Measurements from ENCODE around the gene ANKS1A.
A peak's percentile ranks its signal among the peaks of the same experiment; 100 is the strongest.

The ANKS1A gene

DNA sequence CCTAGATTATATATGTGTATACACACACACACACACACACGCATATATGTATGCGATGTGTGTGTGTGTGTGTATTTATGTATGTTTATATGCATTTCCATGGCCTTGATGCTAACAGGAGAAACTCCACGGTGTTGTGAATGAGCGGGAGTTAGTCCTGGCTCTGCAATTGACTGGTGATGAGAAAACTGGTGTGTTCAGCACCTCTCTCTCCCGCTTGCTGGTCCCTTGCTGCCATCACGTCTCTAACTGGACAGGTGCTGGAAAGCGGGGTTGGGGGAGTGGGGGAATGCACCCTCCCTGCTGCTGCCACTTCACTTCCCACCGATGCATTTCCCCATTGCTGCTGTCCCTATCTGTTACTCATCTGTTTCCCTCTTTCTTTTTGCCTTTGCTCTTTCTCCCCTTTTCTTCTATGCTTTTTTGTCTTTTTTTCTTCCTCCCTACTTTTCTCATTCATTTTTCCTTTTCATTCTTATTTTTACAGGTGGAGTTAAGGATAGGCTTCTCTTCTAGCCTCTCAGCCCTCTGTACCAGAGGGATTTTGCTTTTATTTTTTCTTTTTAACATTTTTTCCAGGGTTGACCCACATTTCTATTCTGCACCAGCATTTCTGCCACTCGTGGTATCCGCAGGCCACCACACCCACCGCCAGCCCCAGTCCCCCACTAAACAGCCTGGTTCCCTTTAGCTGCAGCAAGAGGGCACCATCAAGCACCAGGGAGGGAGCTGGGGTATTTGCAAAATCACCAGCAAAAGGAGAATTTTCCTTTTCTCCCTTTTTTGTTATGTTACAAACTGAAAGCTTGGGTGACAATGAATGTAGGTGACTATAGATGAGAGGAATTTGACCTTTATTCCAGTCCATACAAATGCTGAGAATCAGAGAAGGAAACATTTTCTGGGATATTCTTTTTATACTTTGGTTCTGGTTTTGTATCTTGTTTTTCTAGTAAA is 136.5 kb downstream of the ANKS1A start:
- DNase-seq (ENCODE audit: low read depth): no peak

GRCh38 chr6:35026434-35027222 is 137.6 kb downstream of the ANKS1A start:
- DNase-seq (ENCODE audit: low read depth): peak; percentile 72

DNA sequence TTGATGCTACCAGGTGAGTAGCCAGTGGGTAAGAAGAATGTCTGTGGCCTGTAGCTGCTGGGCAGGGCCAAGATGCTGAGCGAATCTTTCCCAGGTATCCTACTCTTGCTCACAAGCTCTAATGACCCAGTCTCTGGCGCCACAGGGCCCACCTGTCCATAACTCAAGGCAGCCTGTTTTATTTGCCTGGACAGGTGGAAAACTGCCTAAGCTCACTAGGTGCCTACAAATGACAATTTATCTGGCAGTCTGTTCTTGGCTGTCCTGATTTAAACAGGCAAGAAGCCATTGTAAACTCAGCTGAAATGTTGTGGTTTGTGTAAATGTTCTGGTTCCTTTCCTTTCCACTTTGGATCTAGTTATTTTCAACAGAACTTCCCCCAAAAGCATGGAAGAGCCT is 138.8 kb downstream of the ANKS1A start:
- DNase-seq (ENCODE audit: low read depth): no peak

- no peak for DNase-seq (ENCODE audit: low read depth)
These were observed 140.0 kb downstream of the ANKS1A start for GRCh38 chr6:35028781-35029769.

DNA sequence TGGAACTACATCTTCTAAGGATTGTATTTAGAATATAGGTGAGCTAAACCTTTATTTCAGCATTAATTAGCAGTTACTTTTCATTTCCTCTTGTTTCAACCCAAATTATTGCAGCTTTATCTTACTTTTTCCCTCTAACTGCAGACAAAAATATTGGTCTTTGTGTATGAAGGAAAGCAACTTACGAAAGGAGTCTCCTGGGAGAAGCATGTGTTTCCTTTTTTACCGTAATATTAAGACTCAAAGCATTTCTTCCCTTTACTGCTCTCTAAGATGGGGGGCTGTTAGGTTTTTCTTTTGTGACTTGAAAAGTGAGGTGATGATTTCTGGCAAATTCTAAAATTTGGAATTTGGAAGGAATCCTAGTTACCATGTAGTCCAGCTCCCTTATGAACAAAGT is 141.0 kb downstream of the ANKS1A start:
- no peak for DNase-seq (ENCODE audit: low read depth)

DNA sequence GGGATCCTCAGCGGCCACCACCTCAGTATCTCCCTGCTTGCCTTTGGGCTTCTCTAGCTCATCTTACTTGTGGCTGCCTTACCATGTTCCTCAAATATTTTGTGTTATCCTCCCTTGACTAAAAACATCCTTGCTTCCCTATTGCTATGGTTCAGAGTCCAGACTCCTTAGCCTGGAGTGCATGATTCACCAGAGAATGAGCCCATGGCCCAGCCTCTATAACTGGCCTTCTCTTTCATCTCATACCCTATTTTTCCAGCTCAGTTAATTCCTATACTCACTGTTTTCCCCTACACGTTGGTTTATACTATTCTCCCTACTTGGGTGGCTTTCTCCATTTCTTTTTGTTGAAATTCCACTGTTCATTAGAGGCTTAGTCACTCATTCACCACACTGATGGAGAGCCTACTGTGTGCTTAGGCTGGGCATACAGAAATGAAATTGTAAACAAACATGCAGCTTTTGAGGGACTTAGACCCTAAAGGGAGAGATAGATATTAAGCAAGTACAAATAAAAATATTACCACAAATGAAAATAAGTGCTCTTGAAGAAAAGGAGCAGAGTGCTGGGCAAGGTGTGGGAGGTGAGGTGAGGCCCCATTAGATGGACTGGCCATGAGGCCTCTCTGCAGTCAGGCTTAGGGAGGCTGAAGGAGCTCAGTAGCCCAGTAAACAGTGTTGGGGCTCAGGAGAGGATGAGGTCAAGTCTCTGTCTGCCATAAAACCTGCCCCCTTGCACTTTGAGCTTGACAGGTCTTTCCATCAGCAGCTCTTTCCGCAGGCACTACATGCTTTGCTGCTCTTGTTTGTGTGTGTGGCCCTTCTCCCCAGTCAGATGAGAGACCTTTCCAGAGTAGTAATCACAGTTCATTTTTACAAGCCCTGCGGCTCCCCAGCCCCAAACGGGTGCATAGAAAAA is 142.8 kb downstream of the ANKS1A start:
- no peak for DNase-seq (ENCODE audit: low read depth)

DNA sequence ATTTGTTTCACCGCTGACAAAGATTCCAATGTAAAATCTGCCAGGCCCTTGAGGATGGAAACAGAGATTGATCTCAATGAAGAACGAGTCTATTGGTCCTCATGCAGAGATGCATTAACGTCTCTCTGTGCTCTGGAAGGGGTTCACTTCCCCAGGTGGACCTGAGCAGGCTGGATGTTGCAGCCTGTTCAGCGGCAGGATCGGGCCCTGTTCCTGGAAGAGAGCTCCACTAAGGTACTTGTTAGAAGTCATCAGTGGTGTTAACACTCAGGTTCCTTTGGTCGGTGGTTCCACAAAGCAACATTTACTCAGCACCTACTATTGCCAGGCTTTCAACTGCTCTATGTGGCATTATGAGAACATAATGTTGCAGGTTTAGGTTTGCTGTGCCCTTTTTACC is 144.6 kb downstream of the ANKS1A start:
- no peak for DNase-seq (ENCODE audit: low read depth)

- peak; percentile 48 for DNase-seq (ENCODE audit: low read depth)
These were observed 145.5 kb downstream of the ANKS1A start for GRCh38 chr6:35034411-35035191.

GRCh38 chr6:35035481-35036030 is 146.5 kb downstream of the ANKS1A start:
- no peak for DNase-seq (ENCODE audit: low read depth)

DNA sequence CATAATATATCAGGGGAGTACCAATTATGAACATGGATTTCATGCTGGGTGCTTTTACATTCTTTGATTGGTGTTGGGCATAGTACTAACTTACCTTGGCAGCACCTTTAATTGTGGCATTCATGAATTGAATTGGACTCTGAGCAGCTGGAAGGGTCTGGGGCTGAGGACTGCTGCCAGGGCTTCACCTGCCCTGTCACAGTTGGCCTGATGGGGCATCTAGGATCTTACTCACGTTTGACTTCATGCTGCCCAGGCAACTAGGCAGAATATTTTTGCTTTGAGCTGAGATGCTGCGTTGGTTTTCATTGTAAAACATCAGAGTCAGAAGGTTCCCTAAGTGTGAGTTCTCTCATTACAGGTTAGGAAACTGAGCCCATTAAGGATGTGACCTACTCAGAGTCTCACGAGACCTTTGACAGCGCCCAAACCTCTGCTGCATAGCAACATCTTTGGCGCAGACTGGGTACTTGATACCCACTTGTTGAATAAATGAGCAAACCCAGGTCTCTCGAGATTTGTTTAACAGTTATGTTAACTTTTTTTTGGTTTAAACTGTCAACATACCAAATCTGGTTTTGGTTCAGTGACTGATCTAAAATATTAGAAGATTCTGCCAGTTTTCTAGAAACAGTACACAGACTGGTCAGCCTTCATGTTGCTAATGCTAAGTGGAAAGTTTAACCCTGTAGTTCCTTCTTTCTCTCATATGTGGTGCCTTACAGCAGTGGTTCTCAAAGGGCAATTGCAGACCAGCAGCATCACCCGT is 147.2 kb downstream of the ANKS1A start:
- no peak for DNase-seq (ENCODE audit: low read depth)

DNA sequence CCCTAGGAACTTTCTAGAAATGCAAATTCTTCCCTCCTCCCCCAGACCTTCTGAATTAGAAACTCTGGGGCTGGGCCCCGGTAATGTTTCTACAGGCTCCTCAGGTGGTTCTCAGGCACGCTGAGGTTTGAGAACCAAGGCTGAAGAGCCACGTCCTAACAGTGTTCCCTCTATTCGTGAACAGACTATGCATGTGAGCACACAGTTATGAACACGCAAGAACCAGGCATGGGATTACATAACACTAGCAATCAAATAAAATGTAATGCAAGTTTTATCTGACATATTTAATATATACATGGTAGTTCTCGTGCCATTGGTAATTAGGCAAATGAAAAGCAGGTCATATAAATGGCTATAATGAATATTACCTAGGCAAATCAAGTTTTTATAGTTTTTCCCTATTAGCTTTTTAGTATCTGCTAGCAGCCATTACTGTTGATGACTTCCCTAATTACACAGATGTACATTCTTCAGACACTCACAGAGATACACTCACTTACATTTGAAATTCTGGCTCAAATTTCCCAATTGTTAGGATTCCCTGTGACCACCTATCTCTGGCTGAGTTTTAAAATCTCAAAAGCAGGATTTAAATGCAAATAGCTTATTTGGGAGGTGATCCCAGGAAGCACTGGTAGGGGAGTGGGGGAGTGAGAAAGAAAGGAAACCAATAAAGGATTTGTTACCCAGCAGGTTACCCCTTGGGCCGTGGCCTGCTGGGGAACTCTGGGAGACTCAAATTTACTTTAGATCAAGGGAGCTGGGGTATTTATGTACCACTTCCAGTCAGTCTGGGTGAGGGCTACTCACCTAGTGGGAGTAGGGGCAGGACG is 148.0 kb downstream of the ANKS1A start:
- no peak for DNase-seq (ENCODE audit: low read depth)

- no peak for DNase-seq (ENCODE audit: low read depth)
These were observed 148.6 kb downstream of the ANKS1A start for GRCh38 chr6:35037664-35038038.

GRCh38 chr6:35038076-35038475 is 149.0 kb downstream of the ANKS1A start:
- peak; percentile 63 for DNase-seq (ENCODE audit: low read depth)

DNA sequence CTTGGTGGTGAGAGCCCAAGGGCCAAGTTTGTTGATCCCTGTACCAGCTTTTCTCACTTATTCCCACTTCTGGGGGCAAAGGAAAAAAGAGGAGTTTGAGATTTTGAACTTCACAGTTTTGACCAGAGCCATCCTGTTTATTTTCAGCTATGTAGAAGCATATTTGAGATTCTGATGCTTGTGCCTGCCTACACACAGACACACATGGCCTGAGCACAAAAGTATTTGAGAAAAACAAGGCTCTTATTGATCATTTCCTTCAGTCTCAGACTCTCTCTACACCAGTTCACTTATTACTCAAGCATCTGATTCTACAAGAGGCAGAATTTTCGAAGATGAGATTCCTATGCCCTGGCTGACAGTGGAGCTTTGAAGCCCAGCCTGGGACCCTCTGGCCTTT is 151.3 kb downstream of the ANKS1A start:
- no peak for DNase-seq (ENCODE audit: low read depth)

- no peak for DNase-seq (ENCODE audit: low read depth)
These were observed 152.2 kb downstream of the ANKS1A start for GRCh38 chr6:35041086-35041861.

GRCh38 chr6:35042031-35042815 is 153.2 kb downstream of the ANKS1A start:
- DNase-seq (ENCODE audit: low read depth): no peak
